SJCRH30 (cell line): ENCODE results near the gene ARX. TPM values are rescaled to one million over a fixed set of nuclear protein-coding genes. Genes with fewer than 3 reads are reported as not detected.

Experiments used
- DNase-seq, 2 experiments: peaks; one replicate each; pipeline ENCODE4 v3.0.0-alpha.2; 2015 to 2020
- H3K27ac ChIP-seq: fragments of 250-450 bp; sonication (Bioruptor Pico); 2 replicates; pipeline ENCODE4 v1.5.1; 2020; ENCODE audit warnings: mild to moderate bottlenecking, moderate library complexity
- H3K27me3 ChIP-seq: fragments of 250-450 bp; sonication (Bioruptor Pico); 2 replicates; pipeline ENCODE4 v1.5.1; 2020; ENCODE audit warnings: mild to moderate bottlenecking, moderate library complexity
- H3K36me3 ChIP-seq: fragments of 250-450 bp; sonication (Bioruptor Pico); 2 replicates; pipeline ENCODE4 v1.5.1; 2020; ENCODE audit warnings: mild to moderate bottlenecking, moderate library complexity
- H3K4me1 ChIP-seq: fragments of 250-450 bp; sonication (Bioruptor Pico); 2 replicates; pipeline ENCODE4 v1.5.1; 2020; ENCODE audit warnings: mild to moderate bottlenecking, moderate library complexity
- H3K4me3 ChIP-seq: fragments of 250-450 bp; sonication (Bioruptor Pico); 2 replicates; pipeline ENCODE4 v1.5.1; 2020; ENCODE audit warnings: mild to moderate bottlenecking, moderate library complexity
- H3K9me3 ChIP-seq: fragments of 250-450 bp; sonication (Bioruptor Pico); replicated peaks from 2 replicates; pipeline ENCODE4 v1.5.1; 2020; ENCODE audit warnings: mild to moderate bottlenecking, moderate library complexity
- total RNA-seq: library from RNA; depleted of rRNA; stranded (reverse); fragments of >200 nt; shearing (Covaris generic); gene quantifications from 2 replicates; pipeline ENCODE4 v1.2.3, GENCODE V29; 2014; rRNA removed

The ARX gene
- not detected in 2 replicates for total RNA-seq

GRCh38 chrX:25015486-25016360, at the start of gene ARX:
TSS of gene ARX (minus strand) at chrX:25015965. CDS start at chrX:25015737, 228 bp downstream.
- H3K4me3 ChIP-seq = no peak within 1 kb of the TSS
- no peaks in the 10 kb centered on the region for H3K36me3 ChIP-seq
- H3K4me1 ChIP-seq = 0 out of 2 replicates have a peak, but pooled peaks cover 3% of the 10 kb centered on the region
- no peak within 1 kb of the TSS for H3K27ac ChIP-seq
- no peaks in the 10 kb centered on the region for H3K9me3 ChIP-seq
- DNase-seq = no peak
- no peaks in the 10 kb centered on the region for H3K27me3 ChIP-seq

GRCh38 chrX:25059273-25059672, 43.5 kb upstream of the ARX start:
- DNase-seq = no peak
- H3K4me1 ChIP-seq = no peaks in the 10 kb centered on the region
- no peaks in the 10 kb centered on the region for H3K36me3 ChIP-seq
- no peaks in the 10 kb centered on the region for H3K9me3 ChIP-seq
- no peaks in the 10 kb centered on the region for H3K27me3 ChIP-seq
- no peak overlapping the region for H3K4me3 ChIP-seq
- H3K27ac ChIP-seq = no peak overlapping the region

- H3K27ac ChIP-seq = no peak overlapping the region
- H3K4me1 ChIP-seq = peaks cover 20% of the 10 kb centered on the region
- H3K36me3 ChIP-seq = no peaks in the 10 kb centered on the region
- H3K9me3 ChIP-seq = no peaks in the 10 kb centered on the region
- no peak overlapping the region for H3K4me3 ChIP-seq
- no peak for DNase-seq
- H3K27me3 ChIP-seq = no peaks in the 10 kb centered on the region
These were observed 37.2 kb upstream of the ARX start for GRCh38 chrX:25052798-25053534.

GRCh38 chrX:25049971-25050370, 34.2 kb upstream of the ARX start:
- no peaks in the 10 kb centered on the region for H3K36me3 ChIP-seq
- H3K9me3 ChIP-seq = no peaks in the 10 kb centered on the region
- H3K4me3 ChIP-seq = no peak overlapping the region
- H3K4me1 ChIP-seq = peaks cover 29% of the 10 kb centered on the region
- DNase-seq = no peak
- H3K27me3 ChIP-seq = no peaks in the 10 kb centered on the region
- peak overlapping the region; percentile 81 for H3K27ac ChIP-seq

GRCh38 chrX:25049357-25049756, 33.6 kb upstream of the ARX start:
- Histone ChIP-seq H3K27me3 (no peaks in the 10 kb centered on the region), H3K36me3 (no peaks in the 10 kb centered on the region), H3K4me3 (peak overlapping the region; percentile 18; the same call in 1 of the 2 replicates), H3K27ac (peak overlapping the region; percentile 81), H3K9me3 (no peaks in the 10 kb centered on the region), H3K4me1 (peaks cover 29% of the 10 kb centered on the region)
- DNase-seq = peak; percentile 18 to 62

GRCh38 chrX:25048178-25048577, 32.4 kb upstream of the ARX start:
- no peaks in the 10 kb centered on the region for H3K9me3 ChIP-seq
- no peaks in the 10 kb centered on the region for H3K27me3 ChIP-seq
- peak overlapping the region; percentile 81 for H3K27ac ChIP-seq
- DNase-seq = peak; percentile 67 to 76
- peak overlapping the region; percentile 32 for H3K4me3 ChIP-seq
- H3K4me1 ChIP-seq = peaks cover 29% of the 10 kb centered on the region
- no peaks in the 10 kb centered on the region for H3K36me3 ChIP-seq

- H3K36me3 ChIP-seq = no peaks in the 10 kb centered on the region
- peaks cover 10% of the 10 kb centered on the region for H3K4me1 ChIP-seq
- no peaks in the 10 kb centered on the region for H3K9me3 ChIP-seq
- no peak for DNase-seq
- no peak overlapping the region for H3K27ac ChIP-seq
- no peak overlapping the region for H3K4me3 ChIP-seq
- H3K27me3 ChIP-seq = no peaks in the 10 kb centered on the region
These were observed 27.4 kb upstream of the ARX start for GRCh38 chrX:25043192-25043591.

- no peak overlapping the region for H3K27ac ChIP-seq
- H3K4me3 ChIP-seq = no peak overlapping the region
- no peaks in the 10 kb centered on the region for H3K4me1 ChIP-seq
- H3K27me3 ChIP-seq = no peaks in the 10 kb centered on the region
- no peaks in the 10 kb centered on the region for H3K36me3 ChIP-seq
- DNase-seq = no peak
- H3K9me3 ChIP-seq = no peaks in the 10 kb centered on the region
These were observed 23.3 kb upstream of the ARX start for GRCh38 chrX:25039036-25039435.

- no peaks in the 10 kb centered on the region for H3K4me1 ChIP-seq
- H3K4me3 ChIP-seq = no peak overlapping the region
- DNase-seq = peak; percentile 19 to 58
- H3K27ac ChIP-seq = no peak overlapping the region
- H3K36me3 ChIP-seq = no peaks in the 10 kb centered on the region
- no peaks in the 10 kb centered on the region for H3K9me3 ChIP-seq
- no peaks in the 10 kb centered on the region for H3K27me3 ChIP-seq
These were observed 19.1 kb upstream of the ARX start for GRCh38 chrX:25034889-25035288.

- Histone ChIP-seq H3K27me3 (no peaks in the 10 kb centered on the region), H3K4me1 (peaks cover 18% of the 10 kb centered on the region), H3K4me3 (no peak overlapping the region), H3K36me3 (no peaks in the 10 kb centered on the region), H3K27ac (peak overlapping the region; percentile 62), H3K9me3 (no peaks in the 10 kb centered on the region)
- DNase-seq = no peak
These were observed 13.6 kb upstream of the ARX start for GRCh38 chrX:25029288-25029825.

GRCh38 chrX:25028726-25029125, 13.0 kb upstream of the ARX start:
- DNase-seq = peak; percentile 45 to 58
- Histone ChIP-seq H3K4me3 (peak overlapping the region; percentile 10; the same call in 1 of the 2 replicates), H3K27ac (peak overlapping the region; percentile 62), H3K9me3 (no peaks in the 10 kb centered on the region), H3K27me3 (no peaks in the 10 kb centered on the region), H3K4me1 (peaks cover 18% of the 10 kb centered on the region), H3K36me3 (no peaks in the 10 kb centered on the region)

- no peaks in the 10 kb centered on the region for H3K27me3 ChIP-seq
- no peak overlapping the region for H3K27ac ChIP-seq
- H3K9me3 ChIP-seq = no peaks in the 10 kb centered on the region
- peaks cover 18% of the 10 kb centered on the region for H3K4me1 ChIP-seq
- H3K4me3 ChIP-seq = no peak overlapping the region
- no peaks in the 10 kb centered on the region for H3K36me3 ChIP-seq
- DNase-seq = no peak
These were observed 10.8 kb upstream of the ARX start for GRCh38 chrX:25026576-25026975.

- H3K27me3 ChIP-seq = no peaks in the 10 kb centered on the region
- H3K9me3 ChIP-seq = no peaks in the 10 kb centered on the region
- no peak overlapping the region for H3K27ac ChIP-seq
- DNase-seq = no peak
- peaks cover 18% of the 10 kb centered on the region for H3K4me1 ChIP-seq
- H3K4me3 ChIP-seq = no peak overlapping the region
- no peaks in the 10 kb centered on the region for H3K36me3 ChIP-seq
These were observed 9.8 kb upstream of the ARX start for GRCh38 chrX:25025615-25026014.

GRCh38 chrX:25023908-25024307, 8.1 kb upstream of the ARX start:
- H3K36me3 ChIP-seq = no peaks in the 10 kb centered on the region
- H3K9me3 ChIP-seq = no peaks in the 10 kb centered on the region
- H3K4me3 ChIP-seq = no peak overlapping the region
- H3K27ac ChIP-seq = no peak overlapping the region
- H3K27me3 ChIP-seq = no peaks in the 10 kb centered on the region
- no peak for DNase-seq
- peaks cover 14% of the 10 kb centered on the region for H3K4me1 ChIP-seq
